PFSK-1 (cell line): ENCODE results near the gene SORL1.

Experiments
- POLR2AphosphoS5 ChIP-seq: IDR thresholded peaks from 2 replicates; pipeline ENCODE4 v1.6.1; 2012; ENCODE audit warnings: low read depth, mild to moderate bottlenecking, control low read depth, low read length, moderate library complexity
- TAF1 ChIP-seq: IDR thresholded peaks from 2 replicates; pipeline ENCODE4 v1.6.1; 2012; ENCODE audit warnings: low read length, control low read depth, borderline replicate concordance; ENCODE audit not compliant: insufficient read depth

- TF ChIP-seq TAF1 (no peak), POLR2AphosphoS5 (no peak)
Observed at GRCh38 chr11:121478895-121479697, 27.0 kb downstream of the SORL1 start.
